HG03442 (cell line): Measurements from ENCODE around the gene DLL4.

ENCODE experiments used
- ATAC-seq: cut with Tn5 transposase; IDR thresholded peaks from one replicate; pipeline ENCODE4 v1.9.1; 2021; ENCODE audit warnings: mild to moderate bottlenecking, moderate library complexity; ENCODE audit not compliant: unreplicated experiment

DLL4 gene

DNA sequence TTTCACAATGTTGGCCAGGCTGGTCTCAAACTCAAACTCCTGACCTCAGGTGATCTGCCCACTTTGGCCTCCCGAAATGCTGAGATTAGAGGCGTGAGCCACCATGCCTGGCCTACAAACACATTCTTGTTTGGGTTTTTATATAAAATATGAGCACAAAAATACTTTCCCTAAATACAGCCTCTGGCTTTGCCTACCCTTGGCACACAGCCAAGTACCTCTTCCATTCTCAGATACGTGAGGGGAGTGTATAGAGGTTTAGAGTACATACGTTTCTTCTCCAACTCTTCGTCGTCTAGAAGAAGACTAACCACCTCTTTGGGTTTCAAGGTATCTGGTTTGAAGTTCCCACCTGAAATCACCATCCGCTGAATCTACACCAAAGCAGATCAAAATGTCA lies 57.7 kb downstream of the DLL4 start:
- no peak for ATAC-seq

DNA sequence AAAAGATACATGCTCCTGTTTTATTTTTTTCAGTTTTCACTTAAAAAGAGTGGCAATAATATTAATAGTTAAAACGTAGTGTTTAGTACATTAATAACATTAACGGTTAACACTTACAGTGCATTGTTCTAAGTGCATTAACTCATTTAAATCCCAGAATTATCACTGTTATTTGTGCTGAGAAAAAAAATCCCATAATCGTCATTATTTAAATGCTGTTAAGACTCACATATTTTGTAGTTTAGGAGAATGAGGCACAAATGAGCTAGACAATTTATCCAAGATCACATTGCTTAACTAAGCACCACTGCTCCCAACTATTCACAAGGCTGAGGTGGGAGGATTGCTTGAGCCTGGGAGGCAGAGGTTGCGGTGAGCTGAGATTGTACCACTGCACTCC lies 59.0 kb downstream of the DLL4 start:
- no peak for ATAC-seq
